ENCODE data around the gene SALL3. TPM values are rescaled to one million over a fixed set of nuclear protein-coding genes. Genes with fewer than 3 reads are reported as not detected.

SALL3 gene
- total and polyA plus RNA-seq, 2 of the 4 experiments (the other 2 are of a cell fraction), result not detected

- intact Hi-C loops (cut with micrococcal nuclease), result no loop called here
- no peaks in the 10 kb centered on the region for H3K79me1 ChIP-seq (ENCODE audit: low read depth in 1 of 2, low read length in 2 of 2)
- no peaks in the 10 kb centered on the region for H3K36me3 ChIP-seq (ENCODE audit: control insufficient read depth, insufficient read depth, low read length)
- no peaks in the 10 kb centered on the region for H4K20me1 ChIP-seq (ENCODE audit: insufficient read depth, low read length)
- no peak overlapping the region for H4K91ac ChIP-seq (ENCODE audit: insufficient read depth, low read depth, low read length)
- no peak overlapping the region for H3K4me2 ChIP-seq (ENCODE audit: low read depth, low read length)
- no peak overlapping the region for H3K18ac ChIP-seq (ENCODE audit: low read depth, low read length)
- no peak overlapping the region for H2BK5ac ChIP-seq (ENCODE audit: low read depth, low read length, poor library complexity, severe bottlenecking)
- H3K4ac ChIP-seq (ENCODE audit: low read depth, low read length), result no peak overlapping the region
- no peaks in the 10 kb centered on the region for H3K9me1 ChIP-seq (ENCODE audit: insufficient read depth, low read length)
- peak; percentile 29; the same call in 1 of the 2 replicates for ATAC-seq (ENCODE audit: low read depth)
- BruUV-seq (replicated peaks), result no TSS peak
- H3K14ac ChIP-seq (replicated peaks; ENCODE audit: low read depth, low read length), result no peak overlapping the region
- no peak overlapping the region for H3K9ac ChIP-seq (ENCODE audit: low read depth, low read length)
- H2AK5ac ChIP-seq (ENCODE audit: low read depth, low read length), result no peak overlapping the region
- H3K56ac ChIP-seq (ENCODE audit: extremely low read depth, insufficient read depth, low read length), result no peak overlapping the region
- dilution Hi-C loops (cut with HindIII; ENCODE audit: low sequenced_read_pairs, unreplicated experiment), result no loop called here
- no peak overlapping the region for H3K27ac ChIP-seq (ENCODE audit: insufficient read depth, low read length)
- in situ Hi-C loops (cut with MboI; ENCODE audit: low sequenced_read_pairs), result no loop called here
- H2AK9ac ChIP-seq (replicated peaks; ENCODE audit: low read depth, low read length, poor library complexity), result no peak overlapping the region
- no peak overlapping the region for H3K4me3 ChIP-seq (ENCODE audit: insufficient read depth, low read depth, low read length)
- no CpG with 5 or more reads among the region's 5 CpGs for WGBS, 2 experiments (ENCODE audit: extremely low coverage in 2 of 2, insufficient read length in 1 of 2)
- H4K5ac ChIP-seq (ENCODE audit: low read depth, low read length), result no peak overlapping the region
- H2AFZ ChIP-seq (replicated peaks; ENCODE audit: low read length, poor library complexity), result no peak overlapping the region
- H3K23ac ChIP-seq (ENCODE audit: low read depth, low read length), result no peak overlapping the region
- no peak overlapping the region for H4K8ac ChIP-seq (ENCODE audit: low read depth in 2 of 2, low read length in 2 of 2)
- ChIA-PET CTCF (no interaction called here), POLR2A (ENCODE audit: unreplicated experiment) (no interaction called here)
- no peak overlapping the region for H2BK20ac ChIP-seq (ENCODE audit: low read depth, low read length)
- H2BK15ac ChIP-seq (ENCODE audit: low read depth, low read length), result no peak overlapping the region
- DNase-seq, result no peak
- H2BK120ac ChIP-seq (ENCODE audit: low read depth, low read length), result no peak overlapping the region
- H3K4me1 ChIP-seq (ENCODE audit: control insufficient read depth, insufficient read depth, low read length), result no peaks in the 10 kb centered on the region
- H3K9me3 ChIP-seq (ENCODE audit: control insufficient read depth, insufficient read depth, low read length), result peaks cover 2% of the 10 kb centered on the region; the same call in 1 of the 2 replicates
- H3K27me3 ChIP-seq (ENCODE audit: control insufficient read depth, insufficient read depth, low read length), result no peaks in the 10 kb centered on the region
- TF ChIP-seq, protein P1, sequence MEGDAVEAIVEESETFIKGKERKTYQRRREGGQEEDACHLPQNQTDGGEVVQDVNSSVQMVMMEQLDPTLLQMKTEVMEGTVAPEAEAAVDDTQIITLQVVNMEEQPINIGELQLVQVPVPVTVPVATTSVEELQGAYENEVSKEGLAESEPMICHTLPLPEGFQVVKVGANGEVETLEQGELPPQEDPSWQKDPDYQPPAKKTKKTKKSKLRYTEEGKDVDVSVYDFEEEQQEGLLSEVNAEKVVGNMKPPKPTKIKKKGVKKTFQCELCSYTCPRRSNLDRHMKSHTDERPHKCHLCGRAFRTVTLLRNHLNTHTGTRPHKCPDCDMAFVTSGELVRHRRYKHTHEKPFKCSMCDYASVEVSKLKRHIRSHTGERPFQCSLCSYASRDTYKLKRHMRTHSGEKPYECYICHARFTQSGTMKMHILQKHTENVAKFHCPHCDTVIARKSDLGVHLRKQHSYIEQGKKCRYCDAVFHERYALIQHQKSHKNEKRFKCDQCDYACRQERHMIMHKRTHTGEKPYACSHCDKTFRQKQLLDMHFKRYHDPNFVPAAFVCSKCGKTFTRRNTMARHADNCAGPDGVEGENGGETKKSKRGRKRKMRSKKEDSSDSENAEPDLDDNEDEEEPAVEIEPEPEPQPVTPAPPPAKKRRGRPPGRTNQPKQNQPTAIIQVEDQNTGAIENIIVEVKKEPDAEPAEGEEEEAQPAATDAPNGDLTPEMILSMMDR (conservative IDR thresholded peaks at IDR 0.05; ENCODE audit: low read depth, low read length), result no peak
- no peak for TF ChIP-seq RFX5 (IDR thresholded peaks at IDR 0.05; ENCODE audit: low read depth, low read length)
- TF ChIP-seq SMC3 (IDR thresholded peaks at IDR 0.05; ENCODE audit: low read depth, low read length), result no peak
- no peak for TF ChIP-seq MAZ (IDR thresholded peaks at IDR 0.05; ENCODE audit: borderline replicate concordance, low read depth, low read length)
- no peak for TF ChIP-seq FOS (IDR thresholded peaks at IDR 0.05; ENCODE audit: low read depth, low read length)
- no peak for TF ChIP-seq POLR2A (IDR thresholded peaks at IDR 0.05; ENCODE audit: low read depth, low read length)
- no peak for TF ChIP-seq CHD1 (IDR thresholded peaks at IDR 0.05; ENCODE audit: low read depth, low read length)
- TF ChIP-seq, protein P2, sequence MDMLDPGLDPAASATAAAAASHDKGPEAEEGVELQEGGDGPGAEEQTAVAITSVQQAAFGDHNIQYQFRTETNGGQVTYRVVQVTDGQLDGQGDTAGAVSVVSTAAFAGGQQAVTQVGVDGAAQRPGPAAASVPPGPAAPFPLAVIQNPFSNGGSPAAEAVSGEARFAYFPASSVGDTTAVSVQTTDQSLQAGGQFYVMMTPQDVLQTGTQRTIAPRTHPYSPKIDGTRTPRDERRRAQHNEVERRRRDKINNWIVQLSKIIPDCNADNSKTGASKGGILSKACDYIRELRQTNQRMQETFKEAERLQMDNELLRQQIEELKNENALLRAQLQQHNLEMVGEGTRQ (IDR thresholded peaks at IDR 0.05; ENCODE audit: low read depth, low read length), result no peak
- TF ChIP-seq NFE2L2 (IDR thresholded peaks at IDR 0.05; ENCODE audit: low read depth, low read length), result no peak
Measured at GRCh38 chr18:79042276-79042675, 62.7 kb downstream of the SALL3 start.
